Activated CD4-positive, alpha-beta memory T cell treated with anti-CD3 and anti-CD28 coated beads for 36 hours (primary cell): ENCODE measurements around the gene UNC93A. TPM values are rescaled to one million over a fixed set of nuclear protein-coding genes. Genes with fewer than 3 reads are reported as not detected.
"Not testable (repeated sequence)": the region's sequence is repeated elsewhere in the genome, so short reads cannot be mapped to it uniquely, and the experiment has no call there.

ENCODE experiments used
- CTCF ChIA-PET: fragments of 350-600 bp; sonication (Branson Sonifier 250); formaldehyde crosslinking; loops from one replicate; lab custom pipeline; 2021; ENCODE audit warnings: antibody characterized with exemption, inconsistent platforms; lab: Charles Lee
- POLR2A ChIA-PET: fragments of 350-600 bp; sonication (Branson Sonifier 250); formaldehyde crosslinking; loops from one replicate; lab custom pipeline; 2021; ENCODE audit warnings: antibody characterized with exemption; lab: Charles Lee
- DNase-seq: peaks from one replicate; pipeline ENCODE4 v3.0.0-alpha.2; 2020
- H3K27ac Mint-ChIP-seq: one replicate; pipeline ENCODE4 v1.8.0; 2021; ENCODE audit warnings: mixed read lengths
- H3K27me3 Mint-ChIP-seq: one replicate; pipeline ENCODE4 v1.8.0; 2021; ENCODE audit warnings: mixed read lengths
- H3K36me3 Mint-ChIP-seq: one replicate; pipeline ENCODE4 v1.8.0; 2021; ENCODE audit warnings: mixed read lengths
- H3K4me1 Mint-ChIP-seq: one replicate; pipeline ENCODE4 v1.8.0; 2021; ENCODE audit warnings: low read depth, mixed read lengths
- H3K4me3 Mint-ChIP-seq: one replicate; pipeline ENCODE4 v1.8.0; 2021; ENCODE audit warnings: mild to moderate bottlenecking, mixed read lengths
- H3K9me3 Mint-ChIP-seq: one replicate; pipeline ENCODE4 v1.8.0; 2021; ENCODE audit warnings: mixed read lengths
- intact Hi-C: fragments of 100-400 bp; cut with micrococcal nuclease; formaldehyde crosslinking; loops from one replicate; pipeline ENCODE4 v1.15.1; 2023
- total RNA-seq, 2 experiments: library from RNA; stranded (reverse); gene quantifications; one replicate each; pipeline ENCODE4 v1.2.3, GENCODE V29; 2021

The UNC93A gene
- total RNA-seq, 2 experiments from 2014 or later = not detected

- H3K4me3 Mint-ChIP-seq, CTCF ChIA-PET, DNase-seq, H3K27me3 Mint-ChIP-seq, H3K4me1 Mint-ChIP-seq, H3K9me3 Mint-ChIP-seq, POLR2A ChIA-PET, H3K36me3 Mint-ChIP-seq, H3K27ac Mint-ChIP-seq, intact Hi-C loops: not testable (repeated sequence)
These were observed 18.5 kb downstream of the UNC93A start for GRCh38 chr6:167309355-167310192.

GRCh38 chr6:167311286-167311685, 20.2 kb downstream of the UNC93A start:
- Mint-ChIP-seq H3K4me3 (no peak overlapping the region), H3K4me1 (peaks cover 2% of the 10 kb centered on the region), H3K27me3 (peaks cover 9% of the 10 kb centered on the region), H3K36me3 (no peaks in the 10 kb centered on the region), H3K9me3 (no peaks in the 10 kb centered on the region), H3K27ac (no peak overlapping the region)
- no peak for DNase-seq
- ChIA-PET POLR2A (no interaction called here), CTCF (no interaction called here)
- intact Hi-C loops = no loop called here

GRCh38 chr6:167311691-167312090, 20.6 kb downstream of the UNC93A start:
- intact Hi-C loops, POLR2A ChIA-PET, CTCF ChIA-PET, H3K4me1 Mint-ChIP-seq, H3K9me3 Mint-ChIP-seq, H3K27ac Mint-ChIP-seq, DNase-seq, H3K4me3 Mint-ChIP-seq, H3K36me3 Mint-ChIP-seq: not testable (repeated sequence)
- H3K27me3 Mint-ChIP-seq = peaks cover 11% of the 10 kb centered on the region

- no peak overlapping the region for H3K27ac Mint-ChIP-seq
- DNase-seq = no peak
- peaks cover 2% of the 10 kb centered on the region for H3K4me1 Mint-ChIP-seq
- no peaks in the 10 kb centered on the region for H3K36me3 Mint-ChIP-seq
- peaks cover 23% of the 10 kb centered on the region for H3K27me3 Mint-ChIP-seq
- intact Hi-C loops = no loop called here
- H3K9me3 Mint-ChIP-seq = no peaks in the 10 kb centered on the region
- no peak overlapping the region for H3K4me3 Mint-ChIP-seq
- POLR2A ChIA-PET = no interaction called here
- CTCF ChIA-PET = interaction anchor here (1.3 kb wide), 1 partner anchor 37 kb away, joined by 3 read pairs; no protein-coding TSS in a partner anchor
These were observed 23.2 kb downstream of the UNC93A start for GRCh38 chr6:167314180-167314821.

- DNase-seq = no peak
- POLR2A ChIA-PET = no interaction called here
- H3K4me3 Mint-ChIP-seq = no peak overlapping the region
- no peaks in the 10 kb centered on the region for H3K36me3 Mint-ChIP-seq
- peaks cover 23% of the 10 kb centered on the region for H3K27me3 Mint-ChIP-seq
- intact Hi-C loops = no loop called here
- H3K27ac Mint-ChIP-seq = no peak overlapping the region
- no peaks in the 10 kb centered on the region for H3K9me3 Mint-ChIP-seq
- CTCF ChIA-PET = no interaction called here
- H3K4me1 Mint-ChIP-seq = peaks cover 2% of the 10 kb centered on the region
These were observed 26.1 kb downstream of the UNC93A start for GRCh38 chr6:167317172-167317571.

GRCh38 chr6:167318354-167318753, 27.2 kb downstream of the UNC93A start:
- DNase-seq, H3K9me3 Mint-ChIP-seq, POLR2A ChIA-PET, H3K4me3 Mint-ChIP-seq, H3K36me3 Mint-ChIP-seq, H3K4me1 Mint-ChIP-seq, intact Hi-C loops, H3K27ac Mint-ChIP-seq: not testable (repeated sequence)
- peaks cover 20% of the 10 kb centered on the region for H3K27me3 Mint-ChIP-seq
- CTCF ChIA-PET = interaction anchor here (0.6 kb wide), 1 partner anchor 33 kb away, joined by 3 read pairs; no protein-coding TSS in a partner anchor

GRCh38 chr6:167318856-167319255, 27.7 kb downstream of the UNC93A start:
- POLR2A ChIA-PET, H3K4me1 Mint-ChIP-seq, H3K4me3 Mint-ChIP-seq, intact Hi-C loops, H3K9me3 Mint-ChIP-seq, CTCF ChIA-PET, H3K36me3 Mint-ChIP-seq, H3K27ac Mint-ChIP-seq, DNase-seq: not testable (repeated sequence)
- peaks cover 19% of the 10 kb centered on the region for H3K27me3 Mint-ChIP-seq

- CTCF ChIA-PET, H3K4me3 Mint-ChIP-seq, H3K36me3 Mint-ChIP-seq, H3K4me1 Mint-ChIP-seq, intact Hi-C loops, DNase-seq, H3K9me3 Mint-ChIP-seq, POLR2A ChIA-PET, H3K27ac Mint-ChIP-seq: not testable (repeated sequence)
- peaks cover 18% of the 10 kb centered on the region for H3K27me3 Mint-ChIP-seq
These were observed 29.0 kb downstream of the UNC93A start for GRCh38 chr6:167319856-167320753.

GRCh38 chr6:167320754-167321056, 29.6 kb downstream of the UNC93A start:
- H3K4me1 Mint-ChIP-seq, DNase-seq, H3K27ac Mint-ChIP-seq, H3K4me3 Mint-ChIP-seq, CTCF ChIA-PET, H3K36me3 Mint-ChIP-seq, POLR2A ChIA-PET, intact Hi-C loops, H3K9me3 Mint-ChIP-seq: not testable (repeated sequence)
- H3K27me3 Mint-ChIP-seq = peaks cover 21% of the 10 kb centered on the region

GRCh38 chr6:167321185-167321584, 30.1 kb downstream of the UNC93A start:
- H3K4me1 Mint-ChIP-seq, POLR2A ChIA-PET, H3K27ac Mint-ChIP-seq, H3K9me3 Mint-ChIP-seq, DNase-seq, intact Hi-C loops, H3K4me3 Mint-ChIP-seq, CTCF ChIA-PET, H3K36me3 Mint-ChIP-seq: not testable (repeated sequence)
- H3K27me3 Mint-ChIP-seq = peaks cover 21% of the 10 kb centered on the region

- Mint-ChIP-seq H3K36me3 (no peaks in the 10 kb centered on the region), H3K4me1 (peaks cover 2% of the 10 kb centered on the region), H3K27me3 (peaks cover 20% of the 10 kb centered on the region), H3K4me3 (no peak overlapping the region), H3K9me3 (no peaks in the 10 kb centered on the region), H3K27ac (no peak overlapping the region)
- intact Hi-C loops = no loop called here
- ChIA-PET CTCF (no interaction called here), POLR2A (no interaction called here)
- no peak for DNase-seq
These were observed 32.0 kb downstream of the UNC93A start for GRCh38 chr6:167323111-167323510.

GRCh38 chr6:167324111-167324510, 33.0 kb downstream of the UNC93A start:
- CTCF ChIA-PET = no interaction called here
- peaks cover 12% of the 10 kb centered on the region for H3K4me1 Mint-ChIP-seq
- intact Hi-C loops = no loop called here
- DNase-seq = no peak
- peaks cover 23% of the 10 kb centered on the region for H3K27me3 Mint-ChIP-seq
- H3K4me3 Mint-ChIP-seq = no peak overlapping the region
- POLR2A ChIA-PET = no interaction called here
- no peaks in the 10 kb centered on the region for H3K36me3 Mint-ChIP-seq
- no peak overlapping the region for H3K27ac Mint-ChIP-seq
- no peaks in the 10 kb centered on the region for H3K9me3 Mint-ChIP-seq
